Measurements from ENCODE around the gene MCM5. TPM values are rescaled to one million over a fixed set of nuclear protein-coding genes. Genes with fewer than 3 reads are reported as not detected.

Gene MCM5
- total and polyA plus RNA-seq, 8 donors: 7.2 to 17.7 (median 12.1) TPM

GRCh38 chr22:35449829-35450689 lies 50.1 kb downstream of the MCM5 start:
- Histone ChIP-seq H3K27ac (no peak overlapping the region), H3K4me1 (no peaks in the 10 kb centered on the region), H3K36me3 (no peaks in the 10 kb centered on the region), H3K9me3 (no peaks in the 10 kb centered on the region), H3K27me3 (no peaks in the 10 kb centered on the region), H3K4me3 (no peak overlapping the region)
- 96% methylated on average over 17 of the region's 17 CpGs for WGBS, 2 donors
- ATAC-seq (no peak), DNase-seq (no peak), FAIRE-seq (no peak)
- TF ChIP-seq CTCF (IDR thresholded peaks at IDR 0.05): no peak
- intact Hi-C loops (cut with DNase I): no loop called here

GRCh38 chr22:35450824-35451569 lies 51.1 kb downstream of the MCM5 start:
- ATAC-seq: no peak
- TF ChIP-seq CTCF (IDR thresholded peaks at IDR 0.05): no peak
- intact Hi-C loops (cut with DNase I): no loop called here
- no peaks in the 10 kb centered on the region for H3K27me3 ChIP-seq
- H3K4me1 ChIP-seq: no peaks in the 10 kb centered on the region
- no peaks in the 10 kb centered on the region for H3K9me3 ChIP-seq
- no peak for DNase-seq
- FAIRE-seq: no peak
- WGBS, 2 donors: 79 to 84% methylated on average over 18 of the region's 18 CpGs
- H3K4me3 ChIP-seq: no peak overlapping the region
- H3K27ac ChIP-seq: no peak overlapping the region
- no peaks in the 10 kb centered on the region for H3K36me3 ChIP-seq

GRCh38 chr22:35451592-35451991 lies 51.7 kb downstream of the MCM5 start:
- intact Hi-C loops (cut with DNase I): no loop called here
- ATAC-seq (no peak), DNase-seq (no peak), FAIRE-seq (no peak)
- no peak overlapping the region for H3K4me3 ChIP-seq
- no peaks in the 10 kb centered on the region for H3K36me3 ChIP-seq
- H3K27me3 ChIP-seq: no peaks in the 10 kb centered on the region
- H3K4me1 ChIP-seq: no peaks in the 10 kb centered on the region
- TF ChIP-seq CTCF (IDR thresholded peaks at IDR 0.05): no peak
- no peaks in the 10 kb centered on the region for H3K9me3 ChIP-seq
- 89 to 93% methylated on average over 7 of the region's 7 CpGs for WGBS, 2 donors
- H3K27ac ChIP-seq: no peak overlapping the region

GRCh38 chr22:35452351-35452781 lies 52.4 kb downstream of the MCM5 start:
- peak; percentile 35 to 69 (median 61) for ATAC-seq
- no peak for FAIRE-seq
- 31 to 37% methylated on average over 15 of the region's 15 CpGs for WGBS, 2 donors
- Histone ChIP-seq H3K27ac (no peak overlapping the region), H3K27me3 (no peaks in the 10 kb centered on the region), H3K4me1 (no peaks in the 10 kb centered on the region), H3K9me3 (no peaks in the 10 kb centered on the region), H3K4me3 (peak overlapping the region in 1 of 4 donors; percentile 3), H3K36me3 (no peaks in the 10 kb centered on the region)
- DNase-seq: no peak
- no peak for TF ChIP-seq CTCF (IDR thresholded peaks at IDR 0.05)
- intact Hi-C loops (cut with DNase I): no loop called here

Measured in pancreas (tissue), 10 donors.